Kidney (tissue), 14 donors: ENCODE data around the gene CLDN34. TPM values are rescaled to one million over a fixed set of nuclear protein-coding genes. Genes with fewer than 3 reads are reported as not detected.

ENCODE experiments used
- DNase-seq, 5 donors: peaks; one replicate each; pipeline ENCODE4 v3.0.0-alpha.2; 2013 to 2020
- FAIRE-seq: peaks from 2 replicates; lab custom pipeline; 2012; peaks lifted over from hg19 to GRCh38; lab: Jason Lieb, UNC
- H3K27ac ChIP-seq, 2 donors: one replicate each; pipeline ENCODE4 v1.7.0; 2013; ENCODE audit warnings: low read depth in 2 of 2, low read length in 2 of 2, inconsistent platforms in 1 of 2
- H3K27me3 ChIP-seq: one replicate; pipeline ENCODE4 v1.7.1; 2013; ENCODE audit warnings: low read length, inconsistent platforms; ENCODE audit not compliant: control insufficient read depth, insufficient read depth
- H3K36me3 ChIP-seq, 3 donors: one replicate each; pipeline versions ENCODE4 v1.7.0 to v1.7.1; 2013; ENCODE audit warnings: low read length in 3 of 3, control low read depth in 1 of 3, inconsistent platforms in 1 of 3; ENCODE audit not compliant: insufficient read depth in 3 of 3, control insufficient read depth in 2 of 3
- H3K4me1 ChIP-seq, 3 donors: one replicate each; pipeline versions ENCODE4 v1.7.0 to v1.7.1; 2013; ENCODE audit warnings: low read length in 3 of 3, inconsistent platforms in 1 of 3, low read depth in 1 of 3; ENCODE audit not compliant: control insufficient read depth in 2 of 3, insufficient read depth in 2 of 3
- H3K4me3 ChIP-seq, 3 donors: one replicate each; pipeline versions ENCODE4 v1.7.0 to v1.8.1; 2013; ENCODE audit warnings: low read length in 3 of 3, control low read depth in 1 of 3, inconsistent platforms in 1 of 3
- H3K9ac ChIP-seq, 3 donors: one replicate each; pipeline versions ENCODE4 v1.7.0 to v1.7.1; 2013; ENCODE audit warnings: low read length in 3 of 3, control low read depth in 1 of 3, inconsistent platforms in 1 of 3
- H3K9me3 ChIP-seq, 3 donors: one replicate each; pipeline versions ENCODE4 v1.7.0 to v1.7.1; 2013; ENCODE audit warnings: low read length in 3 of 3, control low read depth in 1 of 3, inconsistent platforms in 1 of 3; ENCODE audit not compliant: control insufficient read depth in 2 of 3, insufficient read depth in 1 of 3
- CTCF ChIP-seq: IDR thresholded peaks from 3 replicates; pipeline ENCODE4 v1.5.1; 2012; ENCODE audit warnings: mild to moderate bottlenecking, moderate library complexity, borderline replicate concordance; ENCODE audit not compliant: insufficient read depth; ENCODE audit errors: extremely low read depth
- intact Hi-C: fragments of 100-400 bp; cut with DNase I; formaldehyde crosslinking; loops from one replicate; pipeline ENCODE4 v1.11.1; 2022
- polyA plus RNA-seq: library from polyadenylated mRNA; stranded (reverse); fragments of 350-450 nt; fragmentation: Illumina TruSeq; extraction: RNeasy Lipid Tissue Mini Kit (QIAGEN cat#74804); gene quantifications from one replicate; pipeline ENCODE4 v1.2.3, GENCODE V29; 2014; ENCODE audit warnings: low read depth, low replicate concordance; ENCODE audit not compliant: insufficient read depth
- total RNA-seq: library from RNA; stranded (reverse); fragmentation: NEBNext Ultra II Directional; extraction: Animal tissue kit (Norgen Biotek cat#: 25700); gene quantifications from one replicate; pipeline ENCODE4 v1.2.1, GENCODE V29; 2021
- donor health status: control.
- donor health status: control.
- donor health status: control.
- donor health status: control.
- donor health status: control.
- donor health status: DM: yes; HTN: yes; CAD: no.
- donor health status: Normal renal cell carcinoma (clear cell type).

Gene CLDN34
- total and polyA plus RNA-seq, 2 donors from 2014 or later = 0.50 TPM; not detected in 1

GRCh38 chrX:9935436-9935835 lies 31.7 kb upstream of the CLDN34 start:
- no peak overlapping the region for H3K27ac ChIP-seq
- no peaks in the 10 kb centered on the region for H3K9me3 ChIP-seq
- DNase-seq = no peak
- H3K27me3 ChIP-seq = no peaks in the 10 kb centered on the region
- no peak overlapping the region for H3K4me3 ChIP-seq
- no peak for FAIRE-seq
- TF ChIP-seq CTCF = no peak
- H3K9ac ChIP-seq = no peak overlapping the region
- intact Hi-C loops = no loop called here
- H3K36me3 ChIP-seq = no peaks in the 10 kb centered on the region
- H3K4me1 ChIP-seq = no peaks in the 10 kb centered on the region

- no peak for TF ChIP-seq CTCF
- Histone ChIP-seq H3K4me1 (no peaks in the 10 kb centered on the region), H3K27me3 (no peaks in the 10 kb centered on the region), H3K9ac (no peak overlapping the region), H3K4me3 (no peak overlapping the region), H3K27ac (no peak overlapping the region), H3K36me3 (no peaks in the 10 kb centered on the region), H3K9me3 (no peaks in the 10 kb centered on the region)
- intact Hi-C loops = no loop called here
- FAIRE-seq = no peak
- no peak for DNase-seq
Observed at GRCh38 chrX:9937761-9938160, 29.4 kb upstream of the CLDN34 start.

GRCh38 chrX:9938516-9938915 lies 28.6 kb upstream of the CLDN34 start:
- no peak overlapping the region for H3K27ac ChIP-seq
- intact Hi-C loops = no loop called here
- no peak for FAIRE-seq
- no peaks in the 10 kb centered on the region for H3K4me1 ChIP-seq
- H3K9ac ChIP-seq = no peak overlapping the region
- TF ChIP-seq CTCF = no peak
- no peak for DNase-seq
- H3K9me3 ChIP-seq = no peaks in the 10 kb centered on the region
- H3K27me3 ChIP-seq = no peaks in the 10 kb centered on the region
- no peaks in the 10 kb centered on the region for H3K36me3 ChIP-seq
- no peak overlapping the region for H3K4me3 ChIP-seq

GRCh38 chrX:9940421-9940820 lies 26.7 kb upstream of the CLDN34 start:
- DNase-seq (no peak), FAIRE-seq (no peak)
- H3K27ac ChIP-seq = no peak overlapping the region
- TF ChIP-seq CTCF = no peak
- H3K27me3 ChIP-seq = no peaks in the 10 kb centered on the region
- no peak overlapping the region for H3K9ac ChIP-seq
- no peaks in the 10 kb centered on the region for H3K36me3 ChIP-seq
- H3K4me3 ChIP-seq = no peak overlapping the region
- H3K9me3 ChIP-seq = no peaks in the 10 kb centered on the region
- no peaks in the 10 kb centered on the region for H3K4me1 ChIP-seq
- intact Hi-C loops = no loop called here
